ENCODE measurements around the gene GADL1.

Gene GADL1

GRCh38 chr3:30752491-30752890 lies 142.0 kb downstream of the GADL1 start:
- no peak for DNase-seq

DNA sequence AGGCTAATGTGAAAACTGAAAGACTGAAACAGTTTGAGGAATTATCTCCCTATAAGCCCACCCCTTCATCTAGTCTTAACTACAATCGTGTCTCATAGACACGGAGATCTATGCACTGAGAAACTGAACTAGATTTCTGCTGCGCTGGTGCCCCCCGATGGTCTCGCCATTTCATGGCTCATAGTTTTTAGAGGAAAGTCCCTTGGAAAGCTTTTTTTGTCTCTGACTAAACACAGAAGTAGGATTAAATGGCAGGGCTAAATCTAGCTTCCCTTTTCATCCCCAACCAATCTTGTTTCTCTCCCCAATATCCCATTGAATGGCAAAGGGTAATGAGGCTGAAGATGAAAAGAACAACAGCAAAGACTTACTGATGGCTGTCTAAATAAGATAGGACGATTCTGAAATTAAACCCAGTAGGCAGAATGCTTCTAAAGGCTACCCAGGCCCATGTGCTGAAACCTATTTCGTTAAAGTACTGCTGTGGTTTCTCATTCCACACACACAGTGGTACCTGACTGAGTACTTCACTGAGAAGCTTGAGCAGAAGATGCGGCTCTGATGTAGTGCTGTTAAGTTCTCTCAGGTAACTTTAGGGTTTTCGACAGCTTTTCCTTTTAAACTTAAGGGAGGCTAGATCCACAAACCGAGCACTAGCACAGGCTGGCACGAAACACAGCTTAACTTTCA lies 142.7 kb downstream of the GADL1 start:
- peak; percentile 12 for DNase-seq

DNA sequence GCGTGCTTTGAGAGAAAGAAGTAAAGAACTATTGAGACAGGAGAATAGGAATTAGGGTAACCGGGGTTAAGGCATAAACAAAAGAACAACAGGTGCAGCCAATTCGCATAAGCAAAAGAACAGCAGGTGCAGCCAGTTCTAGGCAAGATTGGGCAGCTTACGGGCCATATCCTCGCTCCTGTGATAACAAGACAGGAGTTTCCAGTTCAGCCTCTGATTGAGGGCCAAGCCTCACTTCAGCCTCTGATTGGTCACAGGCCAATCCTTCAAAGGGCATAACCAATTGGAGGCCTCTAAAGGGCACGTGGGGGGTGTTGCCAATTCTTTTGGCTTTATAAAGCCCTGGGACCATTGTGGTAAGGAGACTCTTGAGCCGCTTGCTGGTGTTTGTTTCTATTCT lies 143.5 kb downstream of the GADL1 start:
- no peak for DNase-seq

DNA sequence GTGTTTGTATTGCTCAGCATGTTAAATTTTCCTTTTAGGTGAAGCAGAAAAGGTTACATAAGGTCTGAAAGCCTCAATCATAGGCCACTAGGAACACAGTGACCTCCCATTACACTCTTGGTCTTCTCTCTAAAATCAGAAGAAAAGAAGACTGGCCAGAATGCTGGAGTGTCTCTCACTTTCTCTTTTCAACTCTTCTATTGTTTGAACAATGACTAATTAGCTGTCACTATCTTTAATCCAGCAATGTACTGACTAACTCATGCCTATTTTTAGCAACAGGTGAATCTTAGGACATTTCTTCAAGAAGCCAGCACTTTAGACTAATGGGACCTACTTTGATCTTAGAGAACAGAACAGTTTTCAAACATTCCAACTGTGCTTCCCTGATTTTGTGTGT lies 145.2 kb downstream of the GADL1 start:
- no peak for DNase-seq

- no peak for DNase-seq
These were observed 146.6 kb downstream of the GADL1 start for GRCh38 chr3:30747771-30748281.

DNA sequence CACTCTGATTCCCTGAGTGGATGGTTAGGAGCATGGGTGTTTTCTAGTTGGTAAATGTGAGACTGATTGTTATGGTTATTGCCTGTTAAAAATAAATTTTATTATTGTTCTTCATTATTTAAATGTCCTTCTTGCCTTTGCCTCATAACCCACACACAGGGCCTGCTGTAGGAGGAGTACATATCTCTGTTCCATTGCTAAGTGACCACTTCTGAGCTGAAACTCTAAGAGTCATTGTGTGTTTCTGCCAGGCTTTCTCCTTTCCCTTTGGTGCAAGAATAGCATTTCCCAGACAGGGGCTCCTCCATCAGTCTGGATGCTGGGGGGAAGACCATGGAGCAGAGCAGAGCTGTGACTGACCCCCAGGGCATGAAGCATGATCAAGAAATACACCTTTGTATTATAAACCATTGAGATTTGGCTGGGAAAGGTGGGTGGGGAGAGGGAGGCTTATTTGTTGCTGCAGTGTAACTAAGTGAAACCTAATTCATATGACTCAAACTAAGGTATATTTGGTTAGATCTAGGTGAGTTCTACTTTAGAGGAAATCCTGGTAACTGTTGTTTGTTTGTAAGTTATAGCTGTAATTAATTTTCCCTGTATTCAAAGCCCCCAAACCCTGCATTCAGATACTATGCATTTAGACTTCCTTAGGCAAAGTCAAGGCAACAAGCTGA lies 150.7 kb downstream of the GADL1 start:
- DNase-seq: no peak

DNA sequence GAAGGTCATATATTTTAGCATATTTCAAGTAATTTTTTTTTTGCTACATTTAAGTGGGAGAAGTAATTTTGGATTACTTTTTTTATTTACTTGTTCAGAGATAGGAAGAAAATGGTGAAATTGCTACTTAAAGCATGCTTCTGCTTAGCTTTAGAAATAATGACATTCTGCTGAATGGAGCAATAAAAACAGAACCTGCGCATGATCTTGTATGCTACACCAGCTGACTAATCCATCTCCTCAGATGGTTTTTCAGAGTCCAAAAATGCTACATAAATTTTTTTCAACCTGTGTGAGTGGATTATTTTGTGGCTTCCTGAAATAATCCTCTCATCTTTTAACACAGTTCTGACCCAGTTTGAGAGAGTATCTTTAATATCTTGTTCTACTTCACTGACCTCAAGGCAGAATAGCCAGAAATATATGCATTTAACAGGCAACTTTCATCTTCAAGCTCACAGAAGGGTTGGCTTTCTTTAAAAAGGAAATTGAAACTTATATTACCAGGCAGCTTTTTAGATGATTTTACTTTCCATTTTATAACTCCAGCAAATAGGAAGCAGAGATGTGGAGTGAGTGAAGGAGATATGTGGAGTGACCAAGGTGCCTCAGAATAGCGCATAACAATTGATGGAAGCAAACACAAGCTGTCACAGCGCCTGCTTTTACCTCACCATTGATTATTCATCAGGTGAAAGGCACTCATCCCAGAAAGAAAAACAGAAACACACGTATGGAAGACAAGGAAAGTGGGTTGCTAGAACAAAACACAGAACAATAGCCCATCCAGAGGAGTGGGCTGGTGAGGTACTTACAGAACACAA lies 151.5 kb downstream of the GADL1 start:
- DNase-seq: no peak

GRCh38 chr3:30741889-30742288 lies 152.6 kb downstream of the GADL1 start:
- DNase-seq: no peak

DNA sequence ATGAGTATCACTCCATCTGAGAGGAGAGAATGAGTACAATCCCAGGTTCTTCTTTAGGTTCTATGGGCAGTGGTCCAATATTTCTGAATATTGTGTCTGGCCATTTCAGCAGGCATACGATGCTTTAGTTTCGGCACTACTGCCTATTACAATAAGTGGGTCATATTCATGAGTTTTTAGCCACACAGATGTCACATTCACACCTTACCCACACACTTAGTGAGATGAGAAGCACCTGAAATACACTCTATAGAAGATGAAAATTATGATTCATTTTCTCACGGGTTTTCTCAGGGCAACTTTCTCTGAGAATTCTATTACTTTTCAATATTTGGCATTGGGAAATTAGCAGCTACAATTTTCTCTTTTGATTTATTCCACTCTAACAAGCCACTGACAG lies 155.9 kb downstream of the GADL1 start:
- no peak for DNase-seq

DNA sequence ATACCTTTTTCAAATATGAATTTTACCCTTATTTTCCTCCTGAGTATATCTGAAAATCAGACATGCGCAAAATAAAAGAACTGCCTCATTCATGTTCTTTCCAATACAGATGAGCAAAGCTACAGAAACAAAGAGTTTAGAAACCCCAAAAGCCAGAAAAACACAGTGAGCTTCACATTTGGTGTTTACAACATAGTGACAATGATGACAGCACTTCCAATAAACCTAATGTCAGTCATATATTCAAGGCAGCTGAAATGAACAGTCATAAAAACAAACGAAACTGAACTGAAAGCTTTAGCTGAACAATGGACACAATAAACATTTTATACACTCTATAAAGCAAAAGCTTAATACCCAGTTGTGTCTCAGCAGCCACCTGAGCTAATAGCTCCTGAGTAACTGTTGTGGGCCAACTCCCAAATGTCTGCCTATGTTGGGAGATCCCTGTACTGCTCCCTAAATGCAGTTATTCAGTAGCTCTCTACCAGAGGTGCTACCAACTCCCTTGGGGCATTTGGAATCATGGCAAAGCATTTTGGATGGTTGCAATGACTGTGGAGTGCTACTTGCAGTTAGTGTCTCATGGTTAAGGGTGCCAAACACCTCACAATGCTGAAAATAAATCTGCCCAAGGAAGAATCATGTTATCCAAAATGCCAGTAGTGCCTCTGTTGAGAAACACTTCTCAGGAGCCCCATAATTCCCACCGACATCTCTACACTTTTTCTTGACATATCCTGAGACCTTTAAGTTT lies 156.5 kb downstream of the GADL1 start:
- DNase-seq: no peak

DNA sequence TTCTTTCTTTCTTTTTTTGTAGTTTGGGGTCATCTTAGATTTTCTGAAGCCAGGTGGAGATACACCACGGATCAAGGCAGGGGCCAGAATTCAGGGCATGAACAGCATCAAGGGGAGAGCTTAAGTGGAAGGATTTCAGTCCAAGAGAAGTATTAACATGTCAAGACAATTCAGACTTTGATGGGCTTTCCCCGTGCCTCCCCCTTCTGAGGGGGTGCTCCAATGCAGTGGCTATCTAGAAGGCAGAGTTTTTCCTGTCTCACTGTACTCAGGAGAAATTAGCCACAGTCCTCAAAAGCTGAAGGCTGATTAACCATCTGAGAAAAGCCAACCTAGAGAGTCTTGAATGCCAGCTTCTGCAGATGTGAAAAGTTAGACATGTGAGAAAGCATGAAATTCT lies 160.8 kb downstream of the GADL1 start:
- DNase-seq: no peak

DNA sequence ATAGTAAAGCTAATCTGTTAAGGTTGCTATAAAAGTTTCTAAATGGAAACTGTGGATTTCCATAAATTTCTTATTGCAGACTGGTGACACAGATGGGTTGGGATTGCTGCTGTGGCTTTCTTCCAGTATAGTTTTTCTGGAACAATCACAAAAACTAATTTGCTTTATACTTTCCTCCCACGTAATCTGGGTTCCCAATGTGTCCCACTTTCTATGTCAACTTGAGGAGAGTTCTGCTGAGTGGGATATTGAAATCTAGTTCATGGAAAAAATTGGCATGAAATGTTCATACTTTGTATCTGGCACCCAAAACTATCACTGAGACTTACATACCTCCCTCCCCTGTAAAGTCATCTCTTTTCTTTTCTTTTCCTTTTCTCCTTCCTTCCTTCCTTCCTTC lies 161.3 kb downstream of the GADL1 start:
- DNase-seq: no peak

DNA sequence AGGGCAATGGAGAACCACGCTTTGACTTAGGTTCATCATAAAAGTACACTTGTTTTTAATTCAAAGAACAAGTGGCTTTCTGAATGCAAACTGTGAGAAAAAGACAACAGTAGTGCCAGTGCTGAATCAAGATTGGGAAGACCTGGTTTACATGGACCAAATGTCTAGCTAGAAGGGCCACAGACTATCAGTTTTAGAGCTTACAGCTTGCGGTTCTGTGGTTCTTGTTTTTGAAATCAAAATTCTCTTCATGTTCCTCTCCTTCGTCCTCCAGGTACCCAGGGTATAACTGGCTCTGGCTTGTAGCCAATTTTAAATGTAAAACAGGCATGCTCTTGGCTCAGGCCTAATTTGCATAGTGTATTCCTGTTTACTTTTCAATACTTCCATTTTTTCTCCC lies 163.5 kb downstream of the GADL1 start:
- no peak for DNase-seq

- DNase-seq: no peak
These were observed 164.5 kb downstream of the GADL1 start for GRCh38 chr3:30729936-30730335.

GRCh38 chr3:30729512-30729911 lies 164.9 kb downstream of the GADL1 start:
- DNase-seq: no peak

GRCh38 chr3:30728143-30728542 lies 166.3 kb downstream of the GADL1 start:
- DNase-seq: no peak

DNA sequence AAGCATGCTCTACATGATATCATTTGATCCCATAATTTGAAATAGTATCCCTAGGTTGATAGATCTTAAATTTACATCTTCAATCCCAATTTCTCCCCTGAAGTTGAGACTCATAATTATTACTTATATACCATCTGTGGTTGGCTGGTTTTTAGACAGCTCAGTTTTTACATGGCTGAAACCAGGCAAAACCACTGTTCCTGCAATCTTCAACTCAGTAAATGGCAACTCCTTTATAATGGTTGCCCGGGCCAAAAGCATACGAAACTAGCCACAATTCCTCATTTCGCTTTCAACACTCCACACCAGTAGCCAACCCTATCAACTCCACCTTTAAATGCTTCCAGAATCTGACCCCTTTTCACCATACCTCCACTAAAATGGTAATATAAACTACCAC lies 169.6 kb downstream of the GADL1 start:
- DNase-seq: no peak

DNA sequence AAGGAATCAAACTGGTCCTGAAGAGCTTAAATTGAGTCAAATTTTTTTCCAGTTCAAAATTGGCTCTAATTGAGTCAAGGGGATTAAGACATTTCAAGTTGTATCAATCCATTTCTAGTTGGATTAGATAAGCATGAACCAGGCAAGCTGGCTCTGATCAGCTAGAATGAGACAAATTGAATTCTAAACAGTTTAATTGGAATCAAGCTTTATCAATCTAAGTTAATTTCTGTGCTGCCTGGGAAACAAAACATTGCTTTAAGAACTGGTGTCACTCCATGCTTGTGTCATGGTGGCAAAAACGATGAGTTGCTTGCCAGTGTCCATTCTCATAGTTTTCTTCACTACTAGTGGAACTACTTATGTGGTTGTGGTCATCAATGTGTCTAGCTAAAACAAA lies 171.2 kb downstream of the GADL1 start:
- no peak for DNase-seq

- DNase-seq: no peak
These were observed 173.2 kb downstream of the GADL1 start for GRCh38 chr3:30721314-30721634.

DNA sequence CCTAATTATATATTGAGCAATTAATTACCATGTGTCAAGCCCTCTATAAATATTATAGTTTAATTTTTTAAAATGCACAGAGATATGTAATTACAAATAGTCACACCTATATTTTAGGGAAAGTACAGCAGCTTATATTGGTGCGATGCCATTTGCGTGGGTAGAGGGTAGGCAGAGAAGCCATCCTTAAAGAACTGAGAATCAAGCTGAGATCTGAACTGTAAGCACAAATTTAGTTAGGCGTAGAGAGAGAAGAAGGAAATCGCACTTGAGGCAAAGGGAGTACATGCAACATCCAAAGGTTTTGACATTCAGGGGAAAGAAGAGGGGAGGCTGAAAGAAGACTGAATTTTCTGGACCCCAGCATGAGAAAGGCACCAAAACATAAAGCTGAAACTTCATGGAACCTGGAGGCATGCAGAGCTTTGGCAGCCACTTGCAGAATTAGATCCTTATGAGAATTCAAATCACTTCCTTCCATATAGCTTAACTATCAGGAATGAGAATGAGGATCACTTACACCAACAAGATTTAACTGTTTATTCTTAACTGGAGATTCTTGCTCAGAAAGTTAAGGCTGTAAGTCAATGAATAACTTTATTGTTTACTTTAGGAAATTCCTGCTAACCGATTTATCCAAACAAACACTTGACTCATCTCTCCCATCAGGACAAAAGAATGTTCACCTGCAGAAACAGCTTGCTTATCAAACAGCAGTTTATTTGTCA lies 173.7 kb downstream of the GADL1 start:
- DNase-seq: no peak

DNA sequence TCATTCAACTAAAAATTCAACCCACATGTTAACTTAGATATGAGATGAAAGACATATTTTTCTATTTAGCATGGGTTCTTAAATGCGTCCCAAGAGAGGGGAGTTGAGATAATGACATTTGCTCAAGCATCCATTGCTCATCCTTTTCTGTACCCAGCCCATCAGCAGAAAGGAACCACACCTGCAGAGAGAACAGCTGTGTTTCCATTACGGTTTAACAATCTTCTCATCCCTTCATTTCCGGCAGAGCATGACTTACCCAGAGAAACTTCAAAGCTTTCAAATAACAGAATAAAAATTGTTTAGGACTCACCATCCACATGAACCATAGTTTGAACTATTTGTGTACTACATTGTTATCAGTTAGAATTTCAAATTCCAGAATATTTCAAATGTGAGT lies 174.9 kb downstream of the GADL1 start:
- no peak for DNase-seq

- DNase-seq: no peak
These were observed 180.5 kb downstream of the GADL1 start for GRCh38 chr3:30713885-30714503.
